KMS-11 (cell line): ENCODE measurements around the gene SLC24A3.

Source experiments
- H2AFZ ChIP-seq: fragments of 200-600 bp; sonication (generic); 2 replicates; pipeline ENCODE4 v1.6.1; 2016; ENCODE audit warnings: antibody characterized with exemption, mixed run types, low read depth
- H3K27ac ChIP-seq: fragments of 200-600 bp; sonication (generic); 2 replicates; pipeline ENCODE4 v1.6.1; 2016; ENCODE audit warnings: mild to moderate bottlenecking, mixed run types
- H3K27me3 ChIP-seq: fragments of 200-600 bp; sonication (generic); 2 replicates; pipeline ENCODE4 v1.6.1; 2017; ENCODE audit warnings: mild to moderate bottlenecking, low read depth, mixed run types, moderate library complexity; ENCODE audit not compliant: insufficient read depth
- H3K36me3 ChIP-seq: fragments of 200-600 bp; sonication (generic); 2 replicates; pipeline ENCODE4 v1.6.1; 2017; ENCODE audit warnings: mild to moderate bottlenecking, mixed run types; ENCODE audit not compliant: insufficient read depth
- H3K4me1 ChIP-seq: fragments of 200-600 bp; sonication (generic); 2 replicates; pipeline ENCODE4 v1.6.1; 2016; ENCODE audit warnings: mild to moderate bottlenecking, low read depth, mixed run types; ENCODE audit not compliant: poor library complexity, severe bottlenecking
- H3K4me2 ChIP-seq: fragments of 200-600 bp; sonication (generic); 2 replicates; pipeline ENCODE4 v1.7.0; 2016; ENCODE audit warnings: mild to moderate bottlenecking, mixed run types
- H3K4me3 ChIP-seq: fragments of 200-600 bp; sonication (generic); IDR thresholded peaks from 2 replicates; pipeline ENCODE4 v1.6.1; 2017; ENCODE audit warnings: low read depth, low read length, mixed read lengths; ENCODE audit not compliant: insufficient read depth
- H3K79me2 ChIP-seq: fragments of 200-600 bp; sonication (generic); 2 replicates; pipeline ENCODE4 v1.6.1; 2016; ENCODE audit warnings: low read depth, mixed run types; ENCODE audit not compliant: insufficient read depth
- H3K9ac ChIP-seq: fragments of 200-600 bp; sonication (generic); 2 replicates; pipeline ENCODE4 v1.6.1; 2016; ENCODE audit warnings: mild to moderate bottlenecking, mixed run types
- H4K20me1 ChIP-seq: fragments of 200-600 bp; sonication (generic); 2 replicates; pipeline ENCODE4 v1.6.1; 2016; ENCODE audit warnings: mild to moderate bottlenecking, mixed run types; ENCODE audit not compliant: insufficient read depth
- TF ChIP-seq, protein P1 (sequence below): fragments of 200-600 bp; sonication (generic); conservative IDR thresholded peaks from 2 replicates; pipeline ENCODE4 v1.6.1; 2017; ENCODE audit warnings: low read depth, mild to moderate bottlenecking, antibody characterized with exemption, low read length, moderate library complexity, mixed read lengths

Gene SLC24A3

DNA sequence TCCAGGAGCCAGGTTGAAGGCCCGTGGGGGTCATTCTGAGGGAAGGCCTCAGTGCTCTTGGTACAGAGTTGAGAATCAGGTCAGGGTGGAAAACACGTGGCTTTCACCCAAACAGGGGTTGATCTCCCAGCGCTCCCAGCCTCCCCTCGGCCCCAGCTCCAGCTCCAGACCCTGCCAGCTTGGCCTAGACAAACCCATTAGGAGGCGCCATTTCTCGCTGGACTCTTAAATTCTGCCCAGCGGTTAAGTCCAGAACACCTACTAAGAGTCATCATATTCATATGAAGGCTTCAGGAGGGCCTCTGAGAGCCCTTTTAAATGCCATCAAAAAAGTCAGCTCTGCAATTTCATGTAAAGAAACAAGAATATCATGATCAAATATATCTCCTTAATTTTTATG lies 387.6 kb downstream of the SLC24A3 start:
- no peaks in the 10 kb centered on the region for H3K27me3 ChIP-seq

DNA sequence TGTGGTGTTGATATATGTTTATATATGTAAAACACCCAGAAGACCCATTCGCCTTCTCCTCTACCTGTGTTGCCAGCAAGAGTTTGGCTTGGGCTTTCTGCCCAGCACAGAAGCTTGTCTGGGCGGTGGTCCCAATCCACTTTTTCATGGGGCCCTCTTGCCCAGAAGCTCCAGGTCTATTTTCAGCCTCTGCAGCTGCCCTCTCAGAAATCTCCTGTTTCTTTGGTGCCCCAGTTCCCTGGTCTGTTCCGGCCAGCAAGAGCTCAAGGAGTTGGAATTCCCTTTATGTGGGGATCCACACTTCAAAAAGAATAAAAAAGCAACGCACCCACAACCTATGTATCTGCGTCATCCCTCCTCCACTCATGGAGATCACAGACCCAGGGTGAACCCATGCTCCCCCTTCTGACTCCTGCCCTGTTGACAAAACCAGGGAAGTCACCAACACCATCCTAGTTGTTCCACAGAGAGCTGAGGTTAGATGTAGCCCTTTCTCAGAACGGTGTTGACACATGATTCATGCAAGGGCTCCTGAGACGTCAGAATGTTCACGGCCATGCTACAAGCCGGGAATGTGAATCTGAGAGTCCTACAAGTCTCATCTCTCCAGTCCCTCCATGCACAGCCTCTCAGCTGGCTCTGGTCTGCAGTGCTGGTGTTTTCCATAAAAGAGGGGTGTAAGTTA lies 388.8 kb downstream of the SLC24A3 start:
- Histone ChIP-seq H3K36me3 (no peaks in the 10 kb centered on the region), H3K79me2 (no peaks in the 10 kb centered on the region), H3K9ac (no peak overlapping the region), H3K27ac (no peak overlapping the region), H3K4me3 (no peak overlapping the region), H3K4me1 (no peaks in the 10 kb centered on the region), H3K27me3 (no peaks in the 10 kb centered on the region), H2AFZ (no peak overlapping the region), H4K20me1 (no peaks in the 10 kb centered on the region), H3K4me2 (no peak overlapping the region)
- TF ChIP-seq, protein P1, sequence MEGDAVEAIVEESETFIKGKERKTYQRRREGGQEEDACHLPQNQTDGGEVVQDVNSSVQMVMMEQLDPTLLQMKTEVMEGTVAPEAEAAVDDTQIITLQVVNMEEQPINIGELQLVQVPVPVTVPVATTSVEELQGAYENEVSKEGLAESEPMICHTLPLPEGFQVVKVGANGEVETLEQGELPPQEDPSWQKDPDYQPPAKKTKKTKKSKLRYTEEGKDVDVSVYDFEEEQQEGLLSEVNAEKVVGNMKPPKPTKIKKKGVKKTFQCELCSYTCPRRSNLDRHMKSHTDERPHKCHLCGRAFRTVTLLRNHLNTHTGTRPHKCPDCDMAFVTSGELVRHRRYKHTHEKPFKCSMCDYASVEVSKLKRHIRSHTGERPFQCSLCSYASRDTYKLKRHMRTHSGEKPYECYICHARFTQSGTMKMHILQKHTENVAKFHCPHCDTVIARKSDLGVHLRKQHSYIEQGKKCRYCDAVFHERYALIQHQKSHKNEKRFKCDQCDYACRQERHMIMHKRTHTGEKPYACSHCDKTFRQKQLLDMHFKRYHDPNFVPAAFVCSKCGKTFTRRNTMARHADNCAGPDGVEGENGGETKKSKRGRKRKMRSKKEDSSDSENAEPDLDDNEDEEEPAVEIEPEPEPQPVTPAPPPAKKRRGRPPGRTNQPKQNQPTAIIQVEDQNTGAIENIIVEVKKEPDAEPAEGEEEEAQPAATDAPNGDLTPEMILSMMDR, result no peak

More for the DNA sequence above, 387.6 kb downstream of the SLC24A3 start:
- Histone ChIP-seq H3K4me1 (no peaks in the 10 kb centered on the region), H3K9ac (no peak overlapping the region), H3K4me2 (no peak overlapping the region), H3K4me3 (no peak overlapping the region), H2AFZ (no peak overlapping the region), H4K20me1 (no peaks in the 10 kb centered on the region), H3K36me3 (no peaks in the 10 kb centered on the region), H3K27ac (no peak overlapping the region), H3K79me2 (no peaks in the 10 kb centered on the region)
- TF ChIP-seq, protein P1, result no peak

DNA sequence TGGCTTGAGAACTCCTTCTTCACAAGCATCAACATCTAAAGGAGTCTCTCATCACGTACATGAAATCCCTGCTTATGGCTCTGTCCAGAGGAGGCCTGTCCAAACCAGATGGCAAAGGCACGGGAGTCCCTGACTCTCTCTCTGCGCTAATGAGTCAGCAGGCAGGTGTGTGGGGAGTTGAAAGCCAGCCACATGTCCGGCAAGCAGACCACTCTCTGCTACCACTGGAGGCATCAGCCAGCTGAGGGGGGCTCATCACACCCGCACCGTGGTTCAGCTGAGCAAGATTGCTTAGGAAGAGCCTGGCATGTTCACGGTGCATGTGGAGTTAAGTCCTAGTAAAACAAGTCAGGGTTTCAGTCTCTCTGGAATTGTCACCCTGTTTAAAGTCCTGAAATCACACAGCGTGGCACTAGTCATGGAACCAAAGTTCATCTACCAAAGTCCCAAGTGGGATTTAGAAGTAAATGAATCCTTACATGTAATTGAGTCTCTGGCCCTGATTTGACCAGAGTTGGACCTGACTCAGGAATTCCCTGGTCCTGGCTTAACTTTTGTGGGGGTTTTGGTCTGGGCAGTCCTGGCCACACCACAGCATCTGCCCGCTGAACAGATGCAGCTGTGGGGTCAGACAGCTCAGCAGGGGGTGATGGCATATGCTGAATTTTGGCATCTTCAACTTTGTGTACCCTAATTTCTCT lies 390.4 kb downstream of the SLC24A3 start:
- no peak overlapping the region for H3K4me2 ChIP-seq
- no peak overlapping the region for H3K9ac ChIP-seq
- H4K20me1 ChIP-seq, result no peaks in the 10 kb centered on the region
- H2AFZ ChIP-seq, result no peak overlapping the region
- no peaks in the 10 kb centered on the region for H3K4me1 ChIP-seq
- H3K79me2 ChIP-seq, result no peaks in the 10 kb centered on the region
- H3K4me3 ChIP-seq, result no peak overlapping the region
- no peak overlapping the region for H3K27ac ChIP-seq
- TF ChIP-seq, protein P1, result no peak
- no peaks in the 10 kb centered on the region for H3K27me3 ChIP-seq
- no peaks in the 10 kb centered on the region for H3K36me3 ChIP-seq

- no peak overlapping the region for H3K27ac ChIP-seq
- no peaks in the 10 kb centered on the region for H3K4me1 ChIP-seq
- H3K79me2 ChIP-seq, result no peaks in the 10 kb centered on the region
- H2AFZ ChIP-seq, result no peak overlapping the region
- no peaks in the 10 kb centered on the region for H4K20me1 ChIP-seq
- TF ChIP-seq, protein P1, result no peak
- H3K36me3 ChIP-seq, result no peaks in the 10 kb centered on the region
- no peak overlapping the region for H3K9ac ChIP-seq
- H3K27me3 ChIP-seq, result no peaks in the 10 kb centered on the region
- H3K4me2 ChIP-seq, result no peak overlapping the region
- H3K4me3 ChIP-seq, result no peak overlapping the region
Measured at GRCh38 chr20:19603376-19603750, 390.9 kb downstream of the SLC24A3 start.
